Measurements from ENCODE around the gene GPC6.

- no peak for TF ChIP-seq CTCF (conservative IDR thresholded peaks at IDR 0.05)
- no peak for TF ChIP-seq ZFX (IDR thresholded peaks at IDR 0.05)
Measured at GRCh38 chr13:94352057-94352456, 1125.5 kb downstream of the GPC6 start.
